Mononuclear cell (primary cell): Measurements from ENCODE around the gene ARID5B. TPM values are rescaled to one million over a fixed set of nuclear protein-coding genes. Genes with fewer than 3 reads are reported as not detected.

Experiments used
- H3K27me3 ChIP-seq: 2 replicates; pipeline ENCODE4 v1.6.0; 2011; ENCODE audit warnings: low read length, control low read depth; ENCODE audit not compliant: insufficient read depth
- H3K4me1 ChIP-seq: 2 replicates; pipeline ENCODE4 v1.5.1; 2011; ENCODE audit warnings: mild to moderate bottlenecking, low read length, control low read depth; ENCODE audit not compliant: insufficient read depth
- H3K4me3 ChIP-seq: 2 replicates; pipeline ENCODE4 v1.5.1; 2011; ENCODE audit warnings: mild to moderate bottlenecking, low read length, moderate library complexity
- H3K9me3 ChIP-seq: 2 replicates; pipeline ENCODE4 v1.5.1; 2011; ENCODE audit warnings: low read depth, mild to moderate bottlenecking, control low read depth, low read length
- total RNA-seq: library from RNA; depleted of rRNA; stranded (reverse); fragments of >200 nt; gene quantifications from one replicate; pipeline ENCODE4 v1.2.3, GENCODE V29; 2012

The ARID5B gene
- total RNA-seq, 1 donor: 52.9 TPM

GRCh38 chr10:62127975-62128374 is 226.5 kb downstream of the ARID5B start:
- peaks cover 7% of the 10 kb centered on the region for H3K9me3 ChIP-seq
- H3K4me3 ChIP-seq: no peak overlapping the region
- no peaks in the 10 kb centered on the region for H3K27me3 ChIP-seq
- H3K4me1 ChIP-seq: no peaks in the 10 kb centered on the region

- H3K9me3 ChIP-seq: no peaks in the 10 kb centered on the region
- H3K27me3 ChIP-seq: no peaks in the 10 kb centered on the region
- no peak overlapping the region for H3K4me3 ChIP-seq
- no peaks in the 10 kb centered on the region for H3K4me1 ChIP-seq
Measured at GRCh38 chr10:62130948-62131347, 229.4 kb downstream of the ARID5B start.

DNA sequence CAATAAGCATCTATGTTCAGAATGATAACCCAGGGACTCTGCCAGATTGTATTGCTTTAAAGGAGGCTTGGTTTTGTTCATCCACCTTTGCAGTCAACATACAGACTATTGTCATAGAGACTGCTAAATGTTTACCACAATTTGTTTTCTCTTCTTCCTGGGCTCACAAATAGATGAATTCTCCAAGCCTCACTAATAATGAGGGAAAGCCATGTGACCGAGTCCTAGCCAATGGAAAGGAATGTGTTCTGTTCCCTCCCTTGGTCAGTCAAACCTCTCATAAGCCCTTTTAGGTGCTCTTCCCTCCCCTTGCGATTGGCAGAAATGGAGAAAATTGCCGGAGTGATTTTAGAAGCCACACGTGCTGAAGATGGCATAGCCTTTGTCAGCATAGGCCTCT is 230.2 kb downstream of the ARID5B start:
- no peaks in the 10 kb centered on the region for H3K9me3 ChIP-seq

DNA sequence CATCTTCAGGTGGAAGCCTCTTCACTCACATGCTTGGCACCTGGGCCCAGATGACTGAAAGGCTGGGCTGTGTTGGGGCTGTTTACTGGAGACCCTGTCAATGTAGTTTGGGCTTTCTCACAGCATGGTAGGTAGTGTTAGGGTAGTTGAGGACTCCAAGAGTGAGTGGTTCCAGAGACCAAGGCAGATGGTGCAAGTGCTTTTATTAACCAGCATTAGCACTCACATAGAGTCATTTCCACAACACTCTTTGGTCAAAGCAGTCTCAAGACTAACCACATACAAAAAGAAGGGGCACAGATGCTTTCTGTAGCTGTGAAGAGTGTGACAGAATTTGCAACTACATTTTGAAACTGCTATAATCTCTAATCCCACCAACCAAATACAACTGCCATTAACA is 232.1 kb downstream of the ARID5B start:
- Histone ChIP-seq H3K4me3 (no peak overlapping the region), H3K9me3 (no peaks in the 10 kb centered on the region), H3K27me3 (no peaks in the 10 kb centered on the region), H3K4me1 (no peaks in the 10 kb centered on the region)

More for the DNA sequence above, 230.2 kb downstream of the ARID5B start:
- Histone ChIP-seq H3K27me3 (no peaks in the 10 kb centered on the region), H3K4me1 (no peaks in the 10 kb centered on the region), H3K4me3 (no peak overlapping the region)

DNA sequence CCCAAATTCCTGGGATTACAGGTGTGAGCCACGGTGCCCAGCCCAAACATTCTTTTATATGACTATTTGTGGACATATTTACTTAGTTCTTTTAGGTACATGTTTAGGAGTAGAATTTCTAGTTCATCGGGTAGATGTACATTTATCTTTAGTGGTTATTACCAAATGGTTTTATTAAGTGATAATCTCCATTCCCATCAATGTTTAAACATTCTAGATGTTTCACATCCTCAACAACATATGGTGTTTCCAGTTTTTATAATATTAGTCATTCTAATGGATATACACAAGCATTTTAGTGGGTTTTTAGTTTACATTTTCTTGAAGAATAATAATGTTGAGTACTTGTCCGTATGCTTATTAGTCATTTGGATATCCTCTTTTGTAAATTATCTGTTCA is 235.4 kb downstream of the ARID5B start:
- Histone ChIP-seq H3K9me3 (no peaks in the 10 kb centered on the region), H3K4me3 (no peak overlapping the region), H3K27me3 (no peaks in the 10 kb centered on the region), H3K4me1 (no peaks in the 10 kb centered on the region)

Other genes with a start within 250 kb of the ARID5B start
- not detected for gene CABCOCO1, start 238.8 kb upstream of the ARID5B start, total RNA-seq